ENCODE measurements around the gene CDK12.

Gene CDK12

DNA sequence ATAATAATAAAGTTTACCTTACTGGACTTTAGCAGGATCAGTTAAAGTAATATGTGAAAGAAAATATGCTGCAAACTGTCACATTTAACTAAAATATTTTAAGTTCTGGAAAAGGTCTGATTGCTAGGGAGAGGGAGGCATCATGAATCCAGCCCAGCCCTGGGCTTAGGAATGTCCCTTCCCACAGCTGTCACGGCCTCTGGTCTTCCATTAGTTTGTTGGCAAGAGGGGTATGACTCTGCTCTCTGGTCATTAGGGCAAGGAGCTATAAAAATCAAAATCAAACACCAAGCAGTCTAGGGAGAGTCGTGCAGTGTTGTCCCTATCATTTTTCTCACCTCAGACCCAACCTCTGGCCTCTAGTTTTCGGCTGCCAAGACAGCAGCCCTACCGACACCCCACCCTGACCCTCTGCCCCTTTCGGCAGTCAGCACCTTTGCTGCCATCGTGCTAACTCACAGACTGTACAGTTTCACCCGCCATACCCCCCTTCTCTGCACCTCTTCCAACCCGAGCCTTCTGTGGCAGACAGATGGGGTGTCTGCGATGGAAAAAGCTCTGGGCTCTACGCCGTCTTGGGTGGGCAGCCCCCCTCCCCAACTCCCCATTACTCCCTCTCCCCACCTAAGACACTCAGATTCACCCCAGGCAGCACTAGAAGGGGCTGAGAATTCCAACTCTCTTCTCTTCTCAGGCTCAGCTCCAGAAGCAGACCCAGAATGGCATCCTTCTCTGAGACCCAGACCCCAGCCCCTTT is 105.0 kb downstream of the CDK12 start:
- Histone ChIP-seq H3K36me3 (ENCODE audit: control insufficient read depth, insufficient read depth, low read length) (peaks cover 2% of the 10 kb centered on the region; the same call in 1 of the 2 replicates), H3K9me3 (ENCODE audit: control insufficient read depth, insufficient read depth, low read length) (no peaks in the 10 kb centered on the region), H3K4me3 (ENCODE audit: low read depth, low read length) (no peak overlapping the region), H3K27me3 (ENCODE audit: control insufficient read depth, insufficient read depth, low read length) (no peaks in the 10 kb centered on the region), H3K4me1 (ENCODE audit: control insufficient read depth, insufficient read depth, low read length) (peaks cover 14% of the 10 kb centered on the region), H3K27ac (ENCODE audit: low read depth, low read length) (no peak overlapping the region), H3K9ac (ENCODE audit: low read depth, low read length) (no peak overlapping the region)

DNA sequence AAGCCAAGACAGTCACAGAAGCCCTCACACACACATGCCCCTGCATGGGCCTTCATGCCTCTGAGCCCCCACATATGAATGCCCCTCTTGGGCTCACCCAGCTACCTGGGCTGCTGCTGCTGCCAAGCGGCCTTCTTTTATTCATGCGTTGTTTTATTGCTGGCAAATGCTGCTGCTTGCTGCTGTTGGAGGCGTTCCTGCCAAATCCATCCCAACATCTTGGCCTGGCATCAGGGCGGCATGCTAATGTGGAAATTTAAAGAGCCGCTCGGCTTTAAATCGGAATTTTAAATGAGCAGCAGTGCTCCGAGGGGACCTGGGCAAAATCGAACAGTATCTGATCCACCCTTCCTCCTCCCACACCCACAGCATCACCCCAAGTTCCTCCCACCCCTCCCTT is 107.4 kb downstream of the CDK12 start:
- Histone ChIP-seq H3K27me3 (ENCODE audit: control insufficient read depth, insufficient read depth, low read length) (no peaks in the 10 kb centered on the region), H3K27ac (ENCODE audit: low read depth, low read length) (no peak overlapping the region), H3K36me3 (ENCODE audit: control insufficient read depth, insufficient read depth, low read length) (peaks cover 2% of the 10 kb centered on the region; the same call in 1 of the 2 replicates), H3K9ac (ENCODE audit: low read depth, low read length) (no peak overlapping the region), H3K9me3 (ENCODE audit: control insufficient read depth, insufficient read depth, low read length) (no peaks in the 10 kb centered on the region), H3K4me1 (ENCODE audit: control insufficient read depth, insufficient read depth, low read length) (peaks cover 7% of the 10 kb centered on the region), H3K4me3 (ENCODE audit: low read depth, low read length) (no peak overlapping the region)

DNA sequence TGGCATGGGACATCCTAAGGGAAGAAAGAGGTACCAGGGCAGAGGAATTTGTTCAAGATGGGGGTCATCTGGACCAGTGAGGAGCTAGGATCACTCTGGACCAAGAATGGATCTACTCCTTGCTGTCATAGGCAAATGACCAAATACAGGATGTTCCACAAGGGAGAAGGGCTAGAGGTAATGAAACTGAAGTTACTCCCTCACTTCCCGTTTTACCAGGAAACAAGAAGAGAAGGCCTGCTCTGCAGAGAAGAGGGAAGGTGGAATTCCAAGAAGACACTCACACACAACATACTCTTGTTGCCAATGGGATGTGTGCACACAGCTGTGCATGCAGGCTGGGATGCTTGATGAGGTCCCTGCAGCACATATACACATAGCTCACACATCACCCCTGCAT is 107.8 kb downstream of the CDK12 start:
- peaks cover 6% of the 10 kb centered on the region; the same call in 1 of the 2 replicates for H3K4me1 ChIP-seq (ENCODE audit: control insufficient read depth, insufficient read depth, low read length)
- H3K27me3 ChIP-seq (ENCODE audit: control insufficient read depth, insufficient read depth, low read length) = no peaks in the 10 kb centered on the region
- no peak overlapping the region for H3K27ac ChIP-seq (ENCODE audit: low read depth, low read length)
- no peaks in the 10 kb centered on the region for H3K9me3 ChIP-seq (ENCODE audit: control insufficient read depth, insufficient read depth, low read length)
- peaks cover 2% of the 10 kb centered on the region; the same call in 1 of the 2 replicates for H3K36me3 ChIP-seq (ENCODE audit: control insufficient read depth, insufficient read depth, low read length)
- H3K9ac ChIP-seq (ENCODE audit: low read depth, low read length) = no peak overlapping the region
- no peak overlapping the region for H3K4me3 ChIP-seq (ENCODE audit: low read depth, low read length)

DNA sequence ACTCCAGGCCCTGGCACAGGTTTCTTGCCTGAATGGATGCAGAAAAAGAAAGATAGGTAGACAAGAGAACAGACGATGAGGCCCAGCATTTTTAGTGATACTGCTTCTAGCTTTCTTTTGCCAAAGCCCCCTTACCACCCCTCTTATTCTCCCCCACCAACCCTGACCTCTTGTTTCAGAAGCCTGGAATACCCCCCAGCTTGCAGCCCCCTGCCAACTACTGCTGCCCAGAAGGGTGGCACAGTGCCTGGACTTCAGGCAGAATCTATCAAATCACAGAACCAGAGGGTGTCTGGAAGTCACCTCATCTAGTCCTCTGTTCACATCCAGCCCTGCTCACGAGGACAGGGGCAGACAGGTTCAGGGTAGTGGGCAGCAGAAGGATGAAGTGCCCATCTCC is 110.8 kb downstream of the CDK12 start:
- H3K36me3 ChIP-seq (ENCODE audit: control insufficient read depth, insufficient read depth, low read length) = peaks cover 2% of the 10 kb centered on the region; the same call in 1 of the 2 replicates
- peaks cover 7% of the 10 kb centered on the region; the same call in 1 of the 2 replicates for H3K4me1 ChIP-seq (ENCODE audit: control insufficient read depth, insufficient read depth, low read length)
- H3K27me3 ChIP-seq (ENCODE audit: control insufficient read depth, insufficient read depth, low read length) = peaks cover 4% of the 10 kb centered on the region; the same call in 1 of the 2 replicates
- no peak overlapping the region for H3K9ac ChIP-seq (ENCODE audit: low read depth, low read length)
- no peak overlapping the region for H3K27ac ChIP-seq (ENCODE audit: low read depth, low read length)
- H3K9me3 ChIP-seq (ENCODE audit: control insufficient read depth, insufficient read depth, low read length) = no peaks in the 10 kb centered on the region
- no peak overlapping the region for H3K4me3 ChIP-seq (ENCODE audit: low read depth, low read length)

DNA sequence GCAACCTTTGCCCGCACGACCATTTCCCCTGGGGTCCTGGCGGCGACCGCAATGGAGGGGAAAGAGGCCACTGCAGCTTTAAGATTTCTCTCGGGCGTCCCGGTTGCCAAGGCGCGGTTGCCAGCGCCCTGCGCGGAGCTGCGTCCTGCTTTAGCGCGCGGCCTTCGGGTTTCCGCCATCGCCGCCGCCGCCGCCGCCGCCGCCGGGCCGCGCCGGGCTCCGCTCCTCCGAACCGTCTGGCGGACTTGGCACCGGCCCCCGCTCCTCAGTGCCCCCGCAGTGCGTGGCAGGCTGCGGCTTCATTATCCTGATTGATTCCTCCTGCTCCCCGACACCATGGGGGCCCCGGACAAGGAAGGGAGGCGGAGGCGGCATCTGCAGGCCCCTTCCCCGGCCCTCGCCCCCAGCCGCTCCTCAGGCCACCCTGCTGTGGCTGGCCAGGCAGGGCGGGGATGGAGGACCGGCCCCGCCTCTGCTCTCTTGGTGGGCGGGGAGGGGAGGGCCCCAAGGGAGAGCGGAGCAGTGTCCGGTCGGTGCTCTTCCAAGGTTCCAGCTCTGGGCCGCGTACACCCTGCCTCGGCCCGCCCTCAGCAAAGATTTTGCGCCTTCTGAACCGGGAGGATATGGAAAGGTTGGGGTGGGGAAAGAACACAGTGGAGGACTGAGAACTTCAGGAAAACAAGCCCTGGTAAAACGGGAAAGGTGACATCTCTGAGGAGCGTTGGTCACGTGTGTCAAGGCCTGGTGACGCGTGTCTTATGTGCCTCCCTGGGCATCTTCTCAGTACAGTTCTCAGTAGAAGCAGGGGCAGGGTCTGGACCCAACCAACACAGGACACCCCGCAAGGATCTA is 112.4 kb downstream of the CDK12 start:
- Histone ChIP-seq H3K36me3 (ENCODE audit: control insufficient read depth, insufficient read depth, low read length) (peaks cover 2% of the 10 kb centered on the region; the same call in 1 of the 2 replicates), H3K9me3 (ENCODE audit: control insufficient read depth, insufficient read depth, low read length) (no peaks in the 10 kb centered on the region), H3K9ac (ENCODE audit: low read depth, low read length) (peak overlapping the region; percentile 55; the same call in 1 of the 2 replicates), H3K27me3 (ENCODE audit: control insufficient read depth, insufficient read depth, low read length) (peaks cover 4% of the 10 kb centered on the region; the same call in 1 of the 2 replicates), H3K4me1 (ENCODE audit: control insufficient read depth, insufficient read depth, low read length) (peaks cover 12% of the 10 kb centered on the region), H3K27ac (ENCODE audit: low read depth, low read length) (peak overlapping the region; percentile 64), H3K4me3 (ENCODE audit: low read depth, low read length) (peak overlapping the region; percentile 83)

DNA sequence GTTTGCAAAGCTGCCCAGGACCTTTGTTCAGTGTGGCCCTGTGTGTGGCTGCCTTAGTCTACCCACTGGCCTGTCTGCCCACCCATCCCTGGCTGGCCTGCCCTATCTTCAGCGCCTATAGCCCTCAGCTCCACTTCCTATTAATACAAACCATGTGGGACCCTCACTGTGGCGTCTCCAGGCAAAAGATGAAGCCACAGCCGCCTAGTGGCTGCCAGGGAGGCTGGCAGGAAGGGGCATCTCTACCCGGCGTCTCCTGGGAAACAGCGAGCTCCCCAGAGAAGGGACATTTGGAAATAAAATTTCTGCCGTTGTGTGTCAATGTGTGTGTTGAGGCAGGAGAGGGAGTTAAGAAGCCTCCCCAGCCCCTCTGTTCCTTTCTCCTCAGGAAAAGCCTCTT is 114.9 kb downstream of the CDK12 start:
- H3K4me3 ChIP-seq (ENCODE audit: low read depth, low read length) = no peak overlapping the region
- H3K9ac ChIP-seq (ENCODE audit: low read depth, low read length) = no peak overlapping the region
- peaks cover 4% of the 10 kb centered on the region; the same call in 1 of the 2 replicates for H3K27me3 ChIP-seq (ENCODE audit: control insufficient read depth, insufficient read depth, low read length)
- no peaks in the 10 kb centered on the region for H3K36me3 ChIP-seq (ENCODE audit: control insufficient read depth, insufficient read depth, low read length)
- peaks cover 31% of the 10 kb centered on the region for H3K4me1 ChIP-seq (ENCODE audit: control insufficient read depth, insufficient read depth, low read length)
- H3K9me3 ChIP-seq (ENCODE audit: control insufficient read depth, insufficient read depth, low read length) = no peaks in the 10 kb centered on the region
- no peak overlapping the region for H3K27ac ChIP-seq (ENCODE audit: low read depth, low read length)

DNA sequence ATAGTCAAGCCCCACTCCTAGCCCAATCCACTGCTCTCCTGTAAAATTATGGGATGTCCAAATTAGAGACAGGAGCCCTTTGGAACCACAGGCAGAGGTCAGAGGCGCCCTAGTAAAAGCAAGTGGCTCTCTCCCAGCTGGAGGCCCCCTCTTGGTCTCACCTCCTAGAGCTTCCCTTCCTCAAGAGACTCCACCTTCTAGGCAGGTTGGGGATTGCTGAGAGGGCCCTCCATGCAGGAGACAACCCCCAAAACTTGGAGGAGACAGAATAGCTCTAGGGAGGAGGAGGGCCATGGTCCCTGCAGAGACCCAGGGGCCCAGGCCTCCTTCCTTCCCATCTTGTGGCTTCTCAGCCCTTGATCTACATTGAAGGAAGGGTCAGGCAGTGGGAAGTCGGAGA is 117.0 kb downstream of the CDK12 start:
- H3K4me3 ChIP-seq (ENCODE audit: low read depth, low read length) = no peak overlapping the region
- H3K9ac ChIP-seq (ENCODE audit: low read depth, low read length) = no peak overlapping the region
- no peaks in the 10 kb centered on the region for H3K36me3 ChIP-seq (ENCODE audit: control insufficient read depth, insufficient read depth, low read length)
- no peak overlapping the region for H3K27ac ChIP-seq (ENCODE audit: low read depth, low read length)
- H3K4me1 ChIP-seq (ENCODE audit: control insufficient read depth, insufficient read depth, low read length) = peaks cover 31% of the 10 kb centered on the region
- peaks cover 4% of the 10 kb centered on the region; the same call in 1 of the 2 replicates for H3K27me3 ChIP-seq (ENCODE audit: control insufficient read depth, insufficient read depth, low read length)
- no peaks in the 10 kb centered on the region for H3K9me3 ChIP-seq (ENCODE audit: control insufficient read depth, insufficient read depth, low read length)

DNA sequence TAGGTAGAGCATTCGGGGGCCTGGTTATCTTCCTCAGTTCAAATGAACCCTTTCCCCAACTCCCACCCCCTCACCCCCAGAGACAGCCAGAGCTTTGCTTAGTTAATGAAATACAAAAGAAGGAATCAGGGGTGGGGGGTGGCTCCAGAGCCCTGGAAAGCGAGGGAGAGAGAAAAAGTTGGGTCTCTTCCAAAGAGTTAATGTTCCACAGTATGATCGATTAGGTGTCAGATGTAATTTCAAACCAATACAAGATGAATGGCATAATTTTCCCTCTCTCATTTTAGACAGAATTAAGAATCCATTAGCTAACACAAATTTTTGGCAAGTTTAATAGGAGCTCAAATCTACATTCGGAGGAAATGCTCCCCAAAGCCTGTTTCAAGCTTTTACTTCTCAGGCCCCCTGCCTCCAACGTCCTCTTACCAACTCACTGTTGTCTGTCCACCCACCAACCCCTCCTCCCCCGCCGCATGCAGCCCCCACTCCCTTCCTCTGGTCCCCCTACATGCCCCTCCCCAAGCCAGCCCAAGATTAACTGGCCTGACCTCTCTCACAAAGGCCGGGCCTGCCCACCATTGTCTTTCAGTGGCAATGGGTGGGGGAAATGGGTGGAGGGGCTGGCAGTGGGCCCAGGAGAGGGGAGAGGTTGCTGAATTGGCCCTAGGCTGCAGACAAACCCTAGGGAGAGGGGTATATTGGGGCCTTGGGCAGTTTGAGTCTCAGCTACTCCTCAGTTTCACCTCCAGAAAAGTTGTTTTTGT is 118.2 kb downstream of the CDK12 start:
- Histone ChIP-seq H3K27me3 (ENCODE audit: control insufficient read depth, insufficient read depth, low read length) (peaks cover 4% of the 10 kb centered on the region; the same call in 1 of the 2 replicates), H3K36me3 (ENCODE audit: control insufficient read depth, insufficient read depth, low read length) (no peaks in the 10 kb centered on the region), H3K27ac (ENCODE audit: low read depth, low read length) (peak overlapping the region; percentile 61), H3K4me1 (ENCODE audit: control insufficient read depth, insufficient read depth, low read length) (peaks cover 27% of the 10 kb centered on the region), H3K4me3 (ENCODE audit: low read depth, low read length) (0 out of 2 replicates have a peak overlapping the region, but pooled peaks have one; percentile 10), H3K9me3 (ENCODE audit: control insufficient read depth, insufficient read depth, low read length) (no peaks in the 10 kb centered on the region), H3K9ac (ENCODE audit: low read depth, low read length) (no peak overlapping the region)

DNA sequence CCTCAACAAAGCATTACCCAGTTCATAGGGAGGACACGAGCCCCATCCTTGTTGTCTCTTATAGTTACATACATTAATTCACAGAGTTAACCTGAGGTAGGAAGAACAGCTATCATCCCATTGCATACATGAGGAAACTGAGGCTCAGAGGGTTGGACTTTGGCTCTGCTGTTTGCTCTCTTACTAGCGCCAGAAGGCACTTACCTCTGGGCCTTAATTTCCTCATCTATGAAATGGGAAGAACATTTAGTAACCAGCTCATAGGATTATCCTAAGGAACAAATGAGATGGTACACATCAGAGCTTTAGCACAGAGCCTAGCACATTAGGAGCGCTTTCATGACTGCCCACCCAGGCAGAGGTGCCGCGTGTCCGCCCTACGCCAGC is 118.8 kb downstream of the CDK12 start:
- Histone ChIP-seq H3K9me3 (ENCODE audit: control insufficient read depth, insufficient read depth, low read length) (no peaks in the 10 kb centered on the region), H3K4me3 (ENCODE audit: low read depth, low read length) (0 out of 2 replicates have a peak overlapping the region, but pooled peaks have one; percentile 10), H3K27me3 (ENCODE audit: control insufficient read depth, insufficient read depth, low read length) (no peaks in the 10 kb centered on the region; the same call in 1 of the 2 replicates), H3K9ac (ENCODE audit: low read depth, low read length) (no peak overlapping the region), H3K27ac (ENCODE audit: low read depth, low read length) (peak overlapping the region; percentile 61), H3K4me1 (ENCODE audit: control insufficient read depth, insufficient read depth, low read length) (peaks cover 24% of the 10 kb centered on the region), H3K36me3 (ENCODE audit: control insufficient read depth, insufficient read depth, low read length) (no peaks in the 10 kb centered on the region)

DNA sequence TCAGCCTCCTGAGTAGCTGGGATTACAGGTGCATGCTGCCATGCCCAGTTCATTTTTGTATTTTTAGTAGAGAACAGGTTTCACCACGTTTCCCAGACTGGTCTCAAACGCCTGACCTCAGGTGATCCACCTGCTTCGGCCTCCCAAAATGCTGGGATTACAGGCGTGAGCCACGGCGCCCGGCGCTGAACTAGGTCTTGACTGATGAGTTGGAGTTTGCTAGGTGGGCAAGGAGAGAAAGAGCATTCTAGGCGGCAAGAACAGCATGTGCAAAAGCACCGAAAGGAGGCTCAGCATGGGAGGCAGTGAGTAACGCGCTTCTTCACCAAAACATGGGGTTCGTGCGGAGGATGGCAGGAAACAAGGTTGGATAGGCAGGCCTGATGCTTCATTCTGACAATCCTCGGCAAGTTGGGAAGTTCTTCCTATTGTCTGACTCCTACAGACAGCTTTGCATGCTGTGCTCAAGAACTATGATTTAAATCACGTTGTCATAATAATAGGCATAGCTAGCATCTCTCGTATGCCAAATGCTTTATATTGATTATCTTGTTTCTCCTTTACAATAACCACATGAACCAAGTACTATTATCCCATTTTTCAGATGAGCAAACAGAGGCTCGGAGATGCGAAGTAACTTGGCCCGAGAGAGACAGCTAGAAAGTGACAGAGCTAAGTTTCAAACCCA is 119.9 kb downstream of the CDK12 start:
- Histone ChIP-seq H3K27me3 (ENCODE audit: control insufficient read depth, insufficient read depth, low read length) (no peaks in the 10 kb centered on the region; the same call in 1 of the 2 replicates), H3K4me1 (ENCODE audit: control insufficient read depth, insufficient read depth, low read length) (peaks cover 24% of the 10 kb centered on the region), H3K9ac (ENCODE audit: low read depth, low read length) (no peak overlapping the region), H3K4me3 (ENCODE audit: low read depth, low read length) (no peak overlapping the region), H3K27ac (ENCODE audit: low read depth, low read length) (no peak overlapping the region), H3K9me3 (ENCODE audit: control insufficient read depth, insufficient read depth, low read length) (no peaks in the 10 kb centered on the region), H3K36me3 (ENCODE audit: control insufficient read depth, insufficient read depth, low read length) (no peaks in the 10 kb centered on the region)
